DOHH2 (cell line): ENCODE measurements around the gene PIK3R2.

Experiments used
- CTCF ChIP-seq: fragments of 200-600 bp; sonication (generic); IDR thresholded peaks from one replicate; pipeline ENCODE4 v1.5.1; 2014; ENCODE audit warnings: antibody characterized with exemption, mild to moderate bottlenecking, low read depth, low read length; ENCODE audit not compliant: poor library complexity, severe bottlenecking
- EZH2phosphoT487 ChIP-seq: fragments of 200-600 bp; sonication (generic); IDR thresholded peaks from 2 replicates; pipeline ENCODE4 v1.6.1; 2017; ENCODE audit warnings: borderline replicate concordance, mild to moderate bottlenecking, antibody characterized with exemption, low read length, moderate library complexity, mixed read lengths

- no peak for TF ChIP-seq CTCF
- no peak for TF ChIP-seq EZH2phosphoT487
Observed at GRCh38 chr19:18179957-18180356, 27.0 kb downstream of the PIK3R2 start.
